ENCODE results near the gene HYI.
"Not testable (repeated sequence)": the region's sequence is repeated elsewhere in the genome, so short reads cannot be mapped to it uniquely, and the experiment has no call there.

HYI gene

GRCh38 chr1:43465505-43466067 is 11.9 kb upstream of the HYI start:
- DNase-seq (ENCODE audit: low read depth in 2 of 2, low spot score in 1 of 2) = no peak

GRCh38 chr1:43464681-43465504 is 11.2 kb upstream of the HYI start:
- no peak for DNase-seq (ENCODE audit: low read depth in 2 of 2, low spot score in 1 of 2)

- DNase-seq (ENCODE audit: low read depth in 2 of 2, low spot score in 1 of 2) = no peak
Observed at GRCh38 chr1:43463479-43463878, 9.7 kb upstream of the HYI start.

- no peak for DNase-seq (ENCODE audit: low read depth in 2 of 2, low spot score in 1 of 2)
Observed at GRCh38 chr1:43460988-43461693, 7.4 kb upstream of the HYI start.

GRCh38 chr1:43458379-43458778 is 4.6 kb upstream of the HYI start:
- DNase-seq (ENCODE audit: low read depth in 2 of 2, low spot score in 1 of 2) = not testable (repeated sequence)

- no peak for DNase-seq (ENCODE audit: low read depth in 2 of 2, low spot score in 1 of 2)
Observed at GRCh38 chr1:43455213-43455889, 1.6 kb upstream of the HYI start.

GRCh38 chr1:43454270-43455011 is 710 bp upstream of the HYI start:
- DNase-seq (ENCODE audit: low read depth in 2 of 2, low spot score in 1 of 2) = no peak

GRCh38 chr1:43452789-43453441 is 816 bp downstream of the HYI start:
- DNase-seq (ENCODE audit: low read depth in 2 of 2, low spot score in 1 of 2) = no peak

GRCh38 chr1:43451701-43452532 is 1.8 kb downstream of the HYI start:
- no peak for DNase-seq (ENCODE audit: low read depth in 2 of 2, low spot score in 1 of 2)

GRCh38 chr1:43451157-43451591 is 2.6 kb downstream of the HYI start:
- no peak for DNase-seq (ENCODE audit: low read depth in 2 of 2, low spot score in 1 of 2)

GRCh38 chr1:43450251-43450941 is 3.3 kb downstream of the HYI start:
- no peak for DNase-seq (ENCODE audit: low read depth in 2 of 2, low spot score in 1 of 2)

GRCh38 chr1:43449708-43450069 is 4.0 kb downstream of the HYI start:
- no peak for DNase-seq (ENCODE audit: low read depth in 2 of 2, low spot score in 1 of 2)

GRCh38 chr1:43448955-43449707 is 4.6 kb downstream of the HYI start:
- DNase-seq (ENCODE audit: low read depth in 2 of 2, low spot score in 1 of 2) = no peak

GRCh38 chr1:43447891-43448708 is 5.6 kb downstream of the HYI start:
- DNase-seq (ENCODE audit: low read depth in 2 of 2, low spot score in 1 of 2) = no peak

GRCh38 chr1:43446881-43447835 is 6.6 kb downstream of the HYI start:
- DNase-seq (ENCODE audit: low read depth in 2 of 2, low spot score in 1 of 2) = no peak

- DNase-seq (ENCODE audit: low read depth in 2 of 2, low spot score in 1 of 2) = no peak
Observed at GRCh38 chr1:43446388-43446740, 7.4 kb downstream of the HYI start.

All from stimulated activated CD8-positive, alpha-beta memory T cell treated with anti-CD3 and anti-CD28 coated beads, Interleukin-4, amount 100 ng/mL, for 4 hours (primary cell).